ENCODE results near the gene JAK3.

DNA sequence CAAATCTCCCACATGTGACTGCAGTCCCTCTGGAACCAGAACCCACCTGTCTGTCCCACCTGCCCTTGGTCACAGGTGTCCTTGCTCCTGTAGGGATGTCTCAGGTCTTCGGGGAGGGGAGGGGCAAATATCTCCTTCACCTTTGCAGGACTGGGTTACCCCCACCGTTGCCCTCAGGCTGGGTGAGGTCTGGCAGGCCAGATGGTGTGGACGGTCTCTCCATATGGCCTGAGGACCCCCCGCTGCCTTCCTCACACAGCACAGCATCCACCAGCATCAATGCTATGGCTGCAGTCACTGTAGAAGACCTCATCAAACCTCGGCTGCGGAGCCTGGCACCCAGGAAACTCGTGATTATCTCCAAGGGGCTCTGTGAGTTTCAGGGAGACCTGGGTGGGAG lies 33.9 kb upstream of the JAK3 start:
- TF ChIP-seq EZH2 (IDR thresholded peaks at IDR 0.05; ENCODE audit: borderline replicate concordance), result no peak
- TF ChIP-seq, protein P1, sequence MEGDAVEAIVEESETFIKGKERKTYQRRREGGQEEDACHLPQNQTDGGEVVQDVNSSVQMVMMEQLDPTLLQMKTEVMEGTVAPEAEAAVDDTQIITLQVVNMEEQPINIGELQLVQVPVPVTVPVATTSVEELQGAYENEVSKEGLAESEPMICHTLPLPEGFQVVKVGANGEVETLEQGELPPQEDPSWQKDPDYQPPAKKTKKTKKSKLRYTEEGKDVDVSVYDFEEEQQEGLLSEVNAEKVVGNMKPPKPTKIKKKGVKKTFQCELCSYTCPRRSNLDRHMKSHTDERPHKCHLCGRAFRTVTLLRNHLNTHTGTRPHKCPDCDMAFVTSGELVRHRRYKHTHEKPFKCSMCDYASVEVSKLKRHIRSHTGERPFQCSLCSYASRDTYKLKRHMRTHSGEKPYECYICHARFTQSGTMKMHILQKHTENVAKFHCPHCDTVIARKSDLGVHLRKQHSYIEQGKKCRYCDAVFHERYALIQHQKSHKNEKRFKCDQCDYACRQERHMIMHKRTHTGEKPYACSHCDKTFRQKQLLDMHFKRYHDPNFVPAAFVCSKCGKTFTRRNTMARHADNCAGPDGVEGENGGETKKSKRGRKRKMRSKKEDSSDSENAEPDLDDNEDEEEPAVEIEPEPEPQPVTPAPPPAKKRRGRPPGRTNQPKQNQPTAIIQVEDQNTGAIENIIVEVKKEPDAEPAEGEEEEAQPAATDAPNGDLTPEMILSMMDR (IDR thresholded peaks at IDR 0.05; ENCODE audit: poor library complexity), result no peak
